ENCODE results near the gene R3HDM1. TPM values are rescaled to one million over a fixed set of nuclear protein-coding genes. Genes with fewer than 3 reads are reported as not detected.

The R3HDM1 gene
- total and polyA plus RNA-seq, 2 donors (not counting 1 experiment from before 2014, with no cell fraction given) = 23.7 to 57.8 TPM

GRCh38 chr2:135768863-135769262 lies 237.6 kb downstream of the R3HDM1 start:
- DNase-seq (no peak), ATAC-seq (ENCODE audit: low read depth) (no peak)
- Mint-ChIP-seq H3K9me3 (ENCODE audit: insufficient read depth) (no peaks in the 10 kb centered on the region), H3K4me3 (no peak overlapping the region), H3K4me1 (no peaks in the 10 kb centered on the region), H3K27ac (no peak overlapping the region), H3K27me3 (no peaks in the 10 kb centered on the region)
- no peak overlapping the region for H2AFZ ChIP-seq (ENCODE audit: insufficient read depth, low read depth, low read length, poor library complexity, severe bottlenecking)
- no peak overlapping the region for H3K9ac ChIP-seq (ENCODE audit: low read length)
- no peak overlapping the region for H3K27ac ChIP-seq (ENCODE audit: low read length in 2 of 2)
- no peaks in the 10 kb centered on the region for H4K20me1 ChIP-seq (ENCODE audit: control insufficient read depth, insufficient read depth, low read length, poor library complexity, severe bottlenecking)
- H3K4me3 ChIP-seq (ENCODE audit: control extremely low read depth in 1 of 5, extremely low read depth in 1 of 5, insufficient read depth in 1 of 5, low read depth in 2 of 5, low read length in 4 of 5) = no peak overlapping the region
- no peaks in the 10 kb centered on the region for H3K4me1 ChIP-seq (ENCODE audit: control insufficient read depth in 2 of 2, insufficient read depth in 2 of 2, low read length in 2 of 2)
- H3K27me3 ChIP-seq (replicated peaks in 1 of 4; ENCODE audit: control extremely low read depth in 1 of 4, control insufficient read depth in 3 of 4, insufficient read depth in 4 of 4, low read length in 3 of 4) = no peaks in the 10 kb centered on the region
- no peaks in the 10 kb centered on the region for H3K9me3 ChIP-seq (ENCODE audit: control extremely low read depth in 1 of 3, control insufficient read depth in 2 of 3, insufficient read depth in 1 of 3, low read length in 2 of 3)
- 98% methylated on average over 7 of the region's 8 CpGs for WGBS (ENCODE audit: insufficient coverage)
- no peak overlapping the region for H3K4me2 ChIP-seq (replicated peaks; ENCODE audit: low read depth, low read length, poor library complexity, severe bottlenecking)
- ChIA-PET CTCF (interaction anchor here (1.5 kb wide), 1 partner anchor 59 kb away, joined by 3 read pairs; no protein-coding TSS in a partner anchor), POLR2A (no interaction called here)
- peaks cover 7% of the 10 kb centered on the region for H3K79me2 ChIP-seq (ENCODE audit: control insufficient read depth, insufficient read depth, low read length)
- H3K36me3 ChIP-seq (replicated peaks in 1 of 2; ENCODE audit: control extremely low read depth in 1 of 2, control insufficient read depth in 1 of 2, extremely low read depth in 1 of 2, insufficient read depth in 2 of 2, low read length in 1 of 2) = peaks cover 16 to 73% of the 10 kb centered on the region in 2 experiments
- intact Hi-C loops (cut with micrococcal nuclease) = no loop called here
- TF ChIP-seq EZH2 (IDR thresholded peaks at IDR 0.05; ENCODE audit: borderline replicate concordance, insufficient read depth, low read depth, low read length, poor library complexity, severe bottlenecking) (no peak), CTCF (IDR thresholded peaks at IDR 0.05) (no peak)

GRCh38 chr2:135773319-135773718 lies 242.0 kb downstream of the R3HDM1 start:
- 88% methylated on average over 1 of the region's 2 CpGs for WGBS (ENCODE audit: insufficient coverage)
- H3K79me2 ChIP-seq (ENCODE audit: control insufficient read depth, insufficient read depth, low read length) = no peaks in the 10 kb centered on the region
- H3K27ac ChIP-seq (ENCODE audit: low read length in 2 of 2) = no peak overlapping the region
- ChIA-PET CTCF (interaction anchor here (0.5 to 0.7 kb wide), 2 partner anchors 24 to 148 kb away, joined by 3 to 4 read pairs; no protein-coding TSS in a partner anchor), POLR2A (no interaction called here)
- H3K36me3 ChIP-seq (replicated peaks in 1 of 2; ENCODE audit: control extremely low read depth in 1 of 2, control insufficient read depth in 1 of 2, extremely low read depth in 1 of 2, insufficient read depth in 2 of 2, low read length in 1 of 2) = peaks cover 14 to 78% of the 10 kb centered on the region in 2 experiments
- TF ChIP-seq EZH2 (IDR thresholded peaks at IDR 0.05; ENCODE audit: borderline replicate concordance, insufficient read depth, low read depth, low read length, poor library complexity, severe bottlenecking) = no peak
- no peak for TF ChIP-seq CTCF (IDR thresholded peaks at IDR 0.05)
- Mint-ChIP-seq H3K27ac (no peak overlapping the region), H3K27me3 (no peaks in the 10 kb centered on the region), H3K4me1 (no peaks in the 10 kb centered on the region), H3K9me3 (ENCODE audit: insufficient read depth) (no peaks in the 10 kb centered on the region), H3K4me3 (no peak overlapping the region)
- no peaks in the 10 kb centered on the region for H4K20me1 ChIP-seq (ENCODE audit: control insufficient read depth, insufficient read depth, low read length, poor library complexity, severe bottlenecking)
- no peaks in the 10 kb centered on the region for H3K27me3 ChIP-seq (replicated peaks in 1 of 4; ENCODE audit: control extremely low read depth in 1 of 4, control insufficient read depth in 3 of 4, insufficient read depth in 4 of 4, low read length in 3 of 4)
- DNase-seq (no peak), ATAC-seq (ENCODE audit: low read depth) (no peak)
- H3K4me1 ChIP-seq (ENCODE audit: control insufficient read depth in 2 of 2, insufficient read depth in 2 of 2, low read length in 2 of 2) = no peaks in the 10 kb centered on the region
- intact Hi-C loops (cut with micrococcal nuclease) = no loop called here
- no peak overlapping the region for H3K4me3 ChIP-seq (ENCODE audit: control extremely low read depth in 1 of 5, extremely low read depth in 1 of 5, insufficient read depth in 1 of 5, low read depth in 2 of 5, low read length in 4 of 5)
- H2AFZ ChIP-seq (ENCODE audit: insufficient read depth, low read depth, low read length, poor library complexity, severe bottlenecking) = no peak overlapping the region
- H3K9me3 ChIP-seq (ENCODE audit: control extremely low read depth in 1 of 3, control insufficient read depth in 2 of 3, insufficient read depth in 1 of 3, low read length in 2 of 3) = no peaks in the 10 kb centered on the region
- H3K4me2 ChIP-seq (replicated peaks; ENCODE audit: low read depth, low read length, poor library complexity, severe bottlenecking) = no peak overlapping the region
- no peak overlapping the region for H3K9ac ChIP-seq (ENCODE audit: low read length)

All from B cell (primary cell).